CD4-positive, alpha-beta T cell treated with Interleukin-4 for 4 hours (primary cell): ENCODE results near the gene ATXN1.
"Not testable (repeated sequence)": the region's sequence is repeated elsewhere in the genome, so short reads cannot be mapped to it uniquely, and the experiment has no call there.

ENCODE experiments used
- DNase-seq: peaks from one replicate; pipeline ENCODE4 v3.0.0-alpha.2; 2020

Gene ATXN1

GRCh38 chr6:16263464-16264099 is 497.7 kb downstream of the ATXN1 start:
- DNase-seq, result not testable (repeated sequence)

DNA sequence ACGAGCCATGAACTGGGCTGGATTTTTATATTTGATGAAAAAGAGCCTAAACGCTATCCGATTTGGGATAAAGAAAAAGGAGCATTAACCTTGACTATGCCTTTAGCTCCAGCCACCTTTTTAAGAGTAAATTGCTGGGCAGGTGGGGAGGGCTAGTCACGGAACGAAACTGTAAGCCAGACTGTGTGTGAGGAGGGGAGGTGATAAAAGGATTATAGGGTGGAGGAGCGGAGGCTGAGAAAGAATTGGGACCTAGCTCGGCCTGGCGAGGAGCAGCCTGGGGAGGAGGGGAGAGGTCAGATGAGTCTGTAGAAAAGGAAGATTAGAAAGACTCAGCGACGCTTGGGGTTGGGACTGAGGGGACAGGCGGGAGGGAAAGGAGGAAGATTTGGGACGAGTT is 498.5 kb downstream of the ATXN1 start:
- DNase-seq, result not testable (repeated sequence)

DNA sequence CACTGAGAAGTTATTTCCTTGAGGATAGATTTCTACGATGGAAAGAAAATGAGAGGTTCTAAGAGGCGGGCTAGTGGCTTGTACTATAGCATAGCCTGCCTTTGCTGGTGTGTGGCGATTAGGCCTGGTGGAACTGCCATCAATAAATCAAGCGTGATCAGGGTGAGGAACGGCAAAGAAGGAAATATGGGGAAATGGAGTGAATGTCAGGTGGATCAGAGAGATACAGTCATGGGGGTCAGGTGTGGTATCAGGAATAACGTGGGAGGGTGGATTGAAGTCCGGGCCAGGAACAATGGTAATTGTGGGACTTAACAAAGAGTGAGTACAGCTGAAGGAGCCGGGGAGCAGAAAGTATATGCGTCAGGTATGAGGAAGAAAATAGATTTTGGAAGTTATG is 500.7 kb downstream of the ATXN1 start:
- DNase-seq, result not testable (repeated sequence)

DNA sequence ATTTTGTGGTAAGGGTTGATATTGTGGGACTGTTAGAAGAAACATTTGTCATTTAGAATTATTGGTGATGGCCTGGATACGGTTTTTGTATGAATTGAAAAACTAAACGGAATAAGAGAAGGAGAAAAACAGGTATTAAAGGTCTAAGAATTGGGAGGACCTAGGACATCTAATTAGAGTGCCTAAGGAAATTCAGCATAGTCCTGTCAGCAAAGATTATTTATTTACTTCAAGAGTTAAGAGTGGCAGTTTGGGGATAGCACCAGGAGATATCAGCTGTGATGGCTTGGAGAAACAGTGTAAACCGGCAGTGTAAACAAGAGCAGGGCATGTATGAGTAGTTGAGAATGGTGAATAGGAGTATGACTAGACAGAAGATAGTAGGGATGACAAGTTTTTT is 501.7 kb downstream of the ATXN1 start:
- not testable (repeated sequence) for DNase-seq

- DNase-seq, result no peak
These were observed 502.6 kb downstream of the ATXN1 start for GRCh38 chr6:16258709-16259075.

GRCh38 chr6:16257999-16258708 is 503.1 kb downstream of the ATXN1 start:
- DNase-seq, result no peak

GRCh38 chr6:16256781-16257180 is 504.5 kb downstream of the ATXN1 start:
- no peak for DNase-seq

DNA sequence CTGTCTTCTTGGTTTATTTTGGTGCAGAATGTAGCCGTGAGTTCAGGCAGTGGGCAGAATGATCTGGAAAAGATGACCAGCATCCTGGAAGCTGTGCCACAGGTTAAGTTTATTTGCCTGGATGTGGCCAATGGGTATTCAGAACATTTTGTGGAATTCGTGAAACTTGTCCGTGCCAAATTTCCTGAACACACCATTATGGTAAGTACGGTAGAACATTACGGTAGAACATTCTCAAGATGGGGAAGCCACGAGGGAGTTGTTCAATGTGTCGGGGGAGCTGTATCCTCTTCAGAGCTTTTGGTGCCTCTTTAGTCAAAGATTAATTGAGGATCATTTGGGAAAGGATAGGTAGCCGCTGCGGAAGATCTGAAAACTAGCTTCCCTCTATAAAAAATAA is 506.7 kb downstream of the ATXN1 start:
- no peak for DNase-seq

GRCh38 chr6:16253399-16254144 is 507.7 kb downstream of the ATXN1 start:
- no peak for DNase-seq

DNA sequence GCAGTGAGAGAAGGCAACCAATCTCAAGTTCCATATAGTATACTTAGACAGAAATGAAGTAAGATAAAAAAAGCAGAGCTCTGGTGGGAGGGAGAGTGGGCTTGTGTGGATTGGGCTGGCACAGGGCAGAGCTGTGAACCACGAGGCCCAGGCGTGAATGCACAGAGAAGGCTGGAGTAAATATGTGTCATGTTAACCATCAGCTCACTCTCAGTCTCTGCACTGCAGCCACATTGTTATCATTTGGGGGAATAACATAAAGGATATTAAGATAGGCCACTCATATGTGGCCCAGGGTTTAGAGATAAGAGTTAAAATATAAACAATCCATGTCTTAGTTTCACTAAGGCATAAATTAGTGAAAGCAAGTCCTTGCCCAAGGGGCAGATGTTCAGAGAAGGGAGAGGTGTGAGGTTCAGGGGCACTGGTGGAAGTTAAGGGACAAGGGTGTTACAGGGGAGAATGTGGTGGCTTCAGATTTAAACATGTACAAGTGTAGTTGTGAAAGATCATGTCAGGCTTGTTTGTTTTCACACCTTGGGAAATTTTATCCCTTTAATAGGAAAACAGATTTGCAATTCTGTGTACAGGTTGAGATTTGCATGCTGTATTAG is 508.5 kb downstream of the ATXN1 start:
- no peak for DNase-seq

- DNase-seq, result no peak
These were observed 509.6 kb downstream of the ATXN1 start for GRCh38 chr6:16251706-16252105.

GRCh38 chr6:16249971-16250370 is 511.3 kb downstream of the ATXN1 start:
- no peak for DNase-seq
